WI38 (cell line): Measurements from ENCODE around the gene MSANTD1.
A peak's percentile ranks its signal among the peaks of the same experiment; 100 is the strongest.

Source experiments
- H3K4me3 ChIP-seq: 2 replicates; pipeline ENCODE4 v1.5.1; 2011; ENCODE audit warnings: low read depth, mild to moderate bottlenecking, control low read depth, low read length
- CTCF ChIP-seq: IDR thresholded peaks from 2 replicates; pipeline ENCODE4 v1.5.1; 2012; ENCODE audit warnings: low read depth, mild to moderate bottlenecking, control low read depth, low read length

Gene MSANTD1

GRCh38 chr4:3203971-3204431 is 45.0 kb upstream of the MSANTD1 start:
- H3K4me3 ChIP-seq: 0 out of 2 replicates have a peak overlapping the region, but pooled peaks have one; percentile 18
- TF ChIP-seq CTCF: no peak

- TF ChIP-seq CTCF: no peak
Observed at GRCh38 chr4:3205995-3206394, 43.0 kb upstream of the MSANTD1 start.

GRCh38 chr4:3206439-3207100 is 42.4 kb upstream of the MSANTD1 start:
- TF ChIP-seq CTCF: no peak
- no peak overlapping the region for H3K4me3 ChIP-seq

More at GRCh38 chr4:3205995-3206394, 43.0 kb upstream of the MSANTD1 start:
- H3K4me3 ChIP-seq: no peak overlapping the region

- TF ChIP-seq CTCF: no peak
- H3K4me3 ChIP-seq: no peak overlapping the region
Observed at GRCh38 chr4:3207531-3208037, 41.4 kb upstream of the MSANTD1 start.

- no peak for TF ChIP-seq CTCF
- no peak overlapping the region for H3K4me3 ChIP-seq
Observed at GRCh38 chr4:3208826-3209225, 40.1 kb upstream of the MSANTD1 start.

GRCh38 chr4:3209551-3210325 is 39.2 kb upstream of the MSANTD1 start:
- no peak for TF ChIP-seq CTCF
- H3K4me3 ChIP-seq: no peak overlapping the region

- no peak for TF ChIP-seq CTCF
- no peak overlapping the region for H3K4me3 ChIP-seq
Observed at GRCh38 chr4:3210467-3210866, 38.5 kb upstream of the MSANTD1 start.
